D721Med (cell line): ENCODE measurements around the gene KCNA10.

Experiments
- DNase-seq: peaks from one replicate; pipeline ENCODE4 v3.0.0; 2011; ENCODE audit warnings: low spot score; ENCODE audit not compliant: insufficient read length
- FAIRE-seq: peaks from 2 replicates; lab custom pipeline; 2011; peaks lifted over from hg19 to GRCh38; lab: Jason Lieb, UNC
- CTCF ChIP-seq: IDR thresholded peaks from 2 replicates; pipeline ENCODE4 v1.5.1; 2012; ENCODE audit warnings: mild to moderate bottlenecking, control low read depth; ENCODE audit not compliant: insufficient read depth; ENCODE audit errors: missing control alignments

KCNA10 gene

DNA sequence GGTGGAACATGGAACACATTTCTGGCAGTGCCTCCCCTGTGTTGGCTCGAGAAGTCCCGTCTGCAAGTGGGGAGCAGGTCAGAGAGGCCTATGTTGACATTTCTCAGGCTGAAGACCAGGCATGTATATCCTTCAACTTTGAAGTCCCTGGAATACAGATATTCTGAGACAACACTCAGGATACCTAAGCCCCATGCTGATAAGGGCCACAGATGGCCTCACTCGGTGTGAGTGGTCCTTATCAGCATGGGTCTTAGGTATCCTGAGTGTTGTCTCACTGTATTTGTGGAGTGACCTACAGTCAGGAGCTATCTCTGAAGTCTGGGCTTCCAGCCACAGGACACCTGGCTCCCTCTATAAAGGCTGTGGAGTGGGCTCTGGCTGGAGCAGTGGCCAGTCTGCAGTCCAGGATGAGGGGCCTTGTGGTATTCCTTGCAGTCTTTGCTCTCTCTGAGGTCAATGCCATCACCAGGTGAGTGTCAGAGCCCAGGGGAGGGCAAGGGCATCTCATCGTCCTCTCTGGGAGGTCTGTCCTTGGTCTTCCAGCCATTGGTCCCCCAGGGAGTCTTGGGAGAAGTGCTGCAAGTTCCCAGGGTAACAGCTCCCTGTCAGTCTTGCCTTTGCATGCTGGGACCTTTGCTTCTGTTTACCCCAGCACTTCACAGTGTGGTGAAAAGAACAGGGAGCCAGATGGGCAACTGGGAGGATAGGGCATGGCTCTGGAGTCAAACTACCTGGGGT is 38.4 kb downstream of the KCNA10 start:
- DNase-seq (no peak), FAIRE-seq (no peak)
- TF ChIP-seq CTCF = no peak

DNA sequence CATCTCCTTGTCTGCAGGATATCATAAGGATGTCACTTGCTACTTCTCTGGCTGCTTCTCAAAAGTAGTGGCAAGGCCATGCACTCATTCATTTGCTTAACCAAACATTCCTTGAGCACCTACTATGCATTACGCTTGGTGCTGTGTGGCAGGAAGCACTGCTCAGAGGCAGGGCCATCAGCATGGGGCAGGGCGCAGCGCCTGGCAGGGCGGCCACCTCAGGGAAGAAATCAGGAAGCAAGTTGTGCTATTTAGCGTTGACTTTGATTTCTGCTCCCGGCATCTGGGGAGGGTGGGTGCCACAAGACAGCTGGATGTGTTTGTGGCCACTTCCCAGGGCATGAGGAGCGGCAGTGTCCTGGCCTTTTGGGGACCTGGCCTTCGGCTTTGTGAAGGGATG is 40.1 kb downstream of the KCNA10 start:
- no peak for TF ChIP-seq CTCF
- FAIRE-seq = no peak
- DNase-seq = no peak

- TF ChIP-seq CTCF = no peak
- DNase-seq (no peak), FAIRE-seq (no peak)
Measured at GRCh38 chr1:110477967-110478640, 40.9 kb downstream of the KCNA10 start.

- DNase-seq (no peak), FAIRE-seq (no peak)
- no peak for TF ChIP-seq CTCF
Measured at GRCh38 chr1:110477445-110477957, 41.5 kb downstream of the KCNA10 start.

DNA sequence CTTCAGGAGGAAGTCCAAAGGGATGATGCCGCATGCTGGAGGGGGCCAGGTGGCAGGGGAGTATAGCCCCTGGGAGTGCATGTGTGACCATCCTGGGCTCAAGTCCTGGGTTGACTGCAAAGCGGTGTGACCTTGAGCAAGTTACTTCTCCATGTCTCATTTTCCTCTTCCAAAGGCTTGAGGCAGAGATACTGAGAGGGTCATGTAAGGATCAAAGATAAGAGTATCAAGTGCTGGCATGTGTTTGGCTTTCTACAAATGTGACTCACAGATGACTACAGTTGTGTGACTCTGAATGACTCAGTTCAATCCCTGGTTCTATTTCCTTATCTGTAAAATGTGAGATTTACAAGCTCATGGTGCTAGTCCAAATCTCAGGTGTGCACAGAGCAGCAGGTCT is 41.9 kb downstream of the KCNA10 start:
- no peak for TF ChIP-seq CTCF
- FAIRE-seq = no peak
- DNase-seq = no peak

- TF ChIP-seq CTCF = no peak
- DNase-seq (no peak), FAIRE-seq (no peak)
Measured at GRCh38 chr1:110476028-110476765, 42.8 kb downstream of the KCNA10 start.
